K562 (cell line): Measurements from ENCODE around the gene DLX2. TPM values are rescaled to one million over a fixed set of nuclear protein-coding genes. Genes with fewer than 3 reads are reported as not detected.

Experiments used
- CBFB ChIP-seq: sonication (generic); formaldehyde crosslinking; IDR thresholded peaks from 2 replicates; pipeline ENCODE4 v1.4.0; 2020; ENCODE audit warnings: mild to moderate bottlenecking, missing genetic modification reagents
- KDM2B ChIP-seq: fragments of 250-450 bp; sonication (Bioruptor Pico); IDR thresholded peaks from 2 replicates; pipeline ENCODE4 v1.8.0; 2021; ENCODE audit warnings: mild to moderate bottlenecking, moderate library complexity
- RAD21 ChIP-seq, 2 experiments: fragments of 250-450 bp in 1 of 2; fragments of 450-650 bp in 1 of 2; sonication (Bioruptor Pico) in 1 of 2; formaldehyde crosslinking in 1 of 2; IDR thresholded peaks in 1 of 2; conservative IDR thresholded peaks in 1 of 2; 2 replicates each; pipeline versions ENCODE4 v1.4.0 to v1.8.0; 2020 to 2022; ENCODE audit warnings: mild to moderate bottlenecking in 2 of 2, moderate library complexity in 1 of 2
- SOX6 ChIP-seq: fragments of 450-650 bp; IDR thresholded peaks from 2 replicates; pipeline ENCODE4 v1.6.1; 2014; ENCODE audit warnings: mild to moderate bottlenecking
- SRF ChIP-seq, 2 experiments: fragments of 250-450, 450-650 bp in 1 of 2; sonication (Bioruptor Pico) in 1 of 2; sonication (generic) in 1 of 2; formaldehyde crosslinking; IDR thresholded peaks; 2 replicates each; pipeline versions ENCODE4 v1.5.0 to v1.5.1; 2020 to 2022; ENCODE audit warnings: mild to moderate bottlenecking in 1 of 2, missing genetic modification reagents in 1 of 2
- polyA plus RNA-seq, 8 experiments: library from polyadenylated mRNA; depleted of rRNA in 4 of 8; stranded (reverse) in 5 of 8; unstranded in 3 of 8; fragments of >200 nt; fragmentation: Nextera tagmentation in 2 of 8; fragmentation: Illumina TruSeq in 1 of 8; extraction: Ambion mirVana in 2 of 8; extraction: Trizol in 1 of 8; gene quantifications; 2 replicates each; pipeline versions ENCODE4 v1.2.1 to v1.2.3, GENCODE V29; 2011 to 2014; ENCODE audit warnings: inconsistent platforms in 1 of 8, missing spikeins in 1 of 8
- total RNA-seq, 7 experiments: library from RNA; depleted of rRNA in 6 of 7; stranded (reverse); fragments of >200 nt in 6 of 7; fragmentation: Illumina TruSeq in 2 of 7; extraction: Trizol in 2 of 7; gene quantifications; 2 replicates each; pipeline versions ENCODE4 v1.2.1 to v1.2.3, GENCODE V29; 2011 to 2021; ENCODE audit warnings: low replicate concordance in 1 of 7
- TF ChIP-seq, protein P1 (sequence below): fragments of 250-450 bp; sonication (Bioruptor Pico); IDR thresholded peaks from 2 replicates; pipeline ENCODE4 v1.8.0; 2022; ENCODE audit warnings: inconsistent platforms, mild to moderate bottlenecking, moderate library complexity, borderline replicate concordance
- TF ChIP-seq, protein P2 (sequence below): sonication (generic); formaldehyde crosslinking; IDR thresholded peaks from 2 replicates; pipeline ENCODE4 v1.9.0; 2022; ENCODE audit warnings: mild to moderate bottlenecking, missing genetic modification reagents
- TF ChIP-seq, protein P3 (sequence below): sonication (generic); formaldehyde crosslinking; IDR thresholded peaks from 2 replicates; pipeline ENCODE4 v1.8.0; 2023; ENCODE audit warnings: missing genetic modification reagents, mild to moderate bottlenecking, borderline replicate concordance
- TF ChIP-seq, protein P4 (sequence below), 2 experiments: IDR thresholded peaks; 2 replicates each; pipeline ENCODE4 v1.6.1; 2012; ENCODE audit warnings: improper control_type of control experiment in 2 of 2, low read depth in 2 of 2, low read length in 2 of 2, borderline replicate concordance in 1 of 2

The DLX2 gene
- total and polyA plus RNA-seq, 9 of the 15 experiments (the other 6 are each of a cell fraction or from before 2014, with no cell fraction given), result 0.14 to 4.3 (median 0.86) TPM

DNA sequence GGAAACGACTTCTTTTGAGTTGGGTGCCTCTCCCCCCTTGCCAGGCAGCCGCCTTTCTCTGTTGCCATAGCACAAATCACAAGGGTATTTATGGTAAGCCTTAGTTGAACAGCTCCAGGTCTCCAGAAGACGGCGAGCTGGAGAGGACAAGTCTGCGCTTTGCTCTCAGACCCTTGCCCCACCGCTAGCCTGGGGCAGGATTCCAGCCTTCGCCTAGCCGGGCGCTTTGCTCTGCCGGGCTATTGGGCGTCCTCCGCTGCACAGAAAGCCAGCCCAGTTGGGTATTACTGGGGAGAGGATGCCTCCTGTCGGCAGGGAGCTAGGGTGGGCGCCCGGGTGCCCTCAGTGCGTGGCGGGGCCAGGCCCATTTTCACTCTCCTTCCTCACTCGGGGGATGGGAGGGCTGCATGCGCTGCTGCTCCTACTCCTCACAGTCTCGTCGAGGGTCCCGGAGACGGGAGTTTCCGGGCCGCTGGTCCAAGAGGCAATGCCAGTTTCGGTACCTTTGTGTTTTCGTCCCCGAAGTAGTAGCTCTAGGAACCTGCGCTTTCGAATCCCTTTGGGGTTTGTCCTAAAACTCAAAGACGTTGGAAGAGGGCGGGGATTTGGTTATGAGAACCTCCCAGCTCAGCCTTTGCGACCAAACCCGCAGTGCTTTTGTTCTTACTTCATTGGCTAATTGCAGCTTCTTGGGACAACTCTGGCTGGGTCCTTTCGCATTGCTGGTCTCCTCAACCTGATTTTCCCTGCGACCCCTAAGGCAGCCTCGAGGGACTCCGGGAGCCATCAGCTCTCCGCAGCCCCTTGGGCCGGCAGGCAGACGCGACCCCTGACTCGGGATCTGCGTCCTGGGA is 3.6 kb upstream of the DLX2 start (continued):
- TF ChIP-seq CBFB, result 0 out of 2 replicates have a peak, but pooled peaks have one; percentile 33
- TF ChIP-seq, protein P1, sequence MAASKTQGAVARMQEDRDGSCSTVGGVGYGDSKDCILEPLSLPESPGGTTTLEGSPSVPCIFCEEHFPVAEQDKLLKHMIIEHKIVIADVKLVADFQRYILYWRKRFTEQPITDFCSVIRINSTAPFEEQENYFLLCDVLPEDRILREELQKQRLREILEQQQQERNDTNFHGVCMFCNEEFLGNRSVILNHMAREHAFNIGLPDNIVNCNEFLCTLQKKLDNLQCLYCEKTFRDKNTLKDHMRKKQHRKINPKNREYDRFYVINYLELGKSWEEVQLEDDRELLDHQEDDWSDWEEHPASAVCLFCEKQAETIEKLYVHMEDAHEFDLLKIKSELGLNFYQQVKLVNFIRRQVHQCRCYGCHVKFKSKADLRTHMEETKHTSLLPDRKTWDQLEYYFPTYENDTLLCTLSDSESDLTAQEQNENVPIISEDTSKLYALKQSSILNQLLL (CRISPR knock-in tag), result no peak
- no peak for TF ChIP-seq SOX6
- TF ChIP-seq, protein P2, sequence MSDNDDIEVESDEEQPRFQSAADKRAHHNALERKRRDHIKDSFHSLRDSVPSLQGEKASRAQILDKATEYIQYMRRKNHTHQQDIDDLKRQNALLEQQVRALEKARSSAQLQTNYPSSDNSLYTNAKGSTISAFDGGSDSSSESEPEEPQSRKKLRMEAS (CRISPR knock-in tag), result no peak
- peak; percentile 50 to 76 for TF ChIP-seq RAD21 (CRISPR knock-in tag; conservative IDR thresholded peaks at IDR 0.05 in 1 of 2, IDR thresholded peaks at IDR 0.05 in 1 of 2)
- TF ChIP-seq, protein P3, sequence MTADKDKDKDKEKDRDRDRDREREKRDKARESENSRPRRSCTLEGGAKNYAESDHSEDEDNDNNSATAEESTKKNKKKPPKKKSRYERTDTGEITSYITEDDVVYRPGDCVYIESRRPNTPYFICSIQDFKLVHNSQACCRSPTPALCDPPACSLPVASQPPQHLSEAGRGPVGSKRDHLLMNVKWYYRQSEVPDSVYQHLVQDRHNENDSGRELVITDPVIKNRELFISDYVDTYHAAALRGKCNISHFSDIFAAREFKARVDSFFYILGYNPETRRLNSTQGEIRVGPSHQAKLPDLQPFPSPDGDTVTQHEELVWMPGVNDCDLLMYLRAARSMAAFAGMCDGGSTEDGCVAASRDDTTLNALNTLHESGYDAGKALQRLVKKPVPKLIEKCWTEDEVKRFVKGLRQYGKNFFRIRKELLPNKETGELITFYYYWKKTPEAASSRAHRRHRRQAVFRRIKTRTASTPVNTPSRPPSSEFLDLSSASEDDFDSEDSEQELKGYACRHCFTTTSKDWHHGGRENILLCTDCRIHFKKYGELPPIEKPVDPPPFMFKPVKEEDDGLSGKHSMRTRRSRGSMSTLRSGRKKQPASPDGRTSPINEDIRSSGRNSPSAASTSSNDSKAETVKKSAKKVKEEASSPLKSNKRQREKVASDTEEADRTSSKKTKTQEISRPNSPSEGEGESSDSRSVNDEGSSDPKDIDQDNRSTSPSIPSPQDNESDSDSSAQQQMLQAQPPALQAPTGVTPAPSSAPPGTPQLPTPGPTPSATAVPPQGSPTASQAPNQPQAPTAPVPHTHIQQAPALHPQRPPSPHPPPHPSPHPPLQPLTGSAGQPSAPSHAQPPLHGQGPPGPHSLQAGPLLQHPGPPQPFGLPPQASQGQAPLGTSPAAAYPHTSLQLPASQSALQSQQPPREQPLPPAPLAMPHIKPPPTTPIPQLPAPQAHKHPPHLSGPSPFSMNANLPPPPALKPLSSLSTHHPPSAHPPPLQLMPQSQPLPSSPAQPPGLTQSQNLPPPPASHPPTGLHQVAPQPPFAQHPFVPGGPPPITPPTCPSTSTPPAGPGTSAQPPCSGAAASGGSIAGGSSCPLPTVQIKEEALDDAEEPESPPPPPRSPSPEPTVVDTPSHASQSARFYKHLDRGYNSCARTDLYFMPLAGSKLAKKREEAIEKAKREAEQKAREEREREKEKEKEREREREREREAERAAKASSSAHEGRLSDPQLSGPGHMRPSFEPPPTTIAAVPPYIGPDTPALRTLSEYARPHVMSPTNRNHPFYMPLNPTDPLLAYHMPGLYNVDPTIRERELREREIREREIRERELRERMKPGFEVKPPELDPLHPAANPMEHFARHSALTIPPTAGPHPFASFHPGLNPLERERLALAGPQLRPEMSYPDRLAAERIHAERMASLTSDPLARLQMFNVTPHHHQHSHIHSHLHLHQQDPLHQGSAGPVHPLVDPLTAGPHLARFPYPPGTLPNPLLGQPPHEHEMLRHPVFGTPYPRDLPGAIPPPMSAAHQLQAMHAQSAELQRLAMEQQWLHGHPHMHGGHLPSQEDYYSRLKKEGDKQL (CRISPR knock-in tag), result no peak
- no peak for TF ChIP-seq SRF (CRISPR knock-in tag; IDR thresholded peaks at IDR 0.05)
- TF ChIP-seq, protein P4, sequence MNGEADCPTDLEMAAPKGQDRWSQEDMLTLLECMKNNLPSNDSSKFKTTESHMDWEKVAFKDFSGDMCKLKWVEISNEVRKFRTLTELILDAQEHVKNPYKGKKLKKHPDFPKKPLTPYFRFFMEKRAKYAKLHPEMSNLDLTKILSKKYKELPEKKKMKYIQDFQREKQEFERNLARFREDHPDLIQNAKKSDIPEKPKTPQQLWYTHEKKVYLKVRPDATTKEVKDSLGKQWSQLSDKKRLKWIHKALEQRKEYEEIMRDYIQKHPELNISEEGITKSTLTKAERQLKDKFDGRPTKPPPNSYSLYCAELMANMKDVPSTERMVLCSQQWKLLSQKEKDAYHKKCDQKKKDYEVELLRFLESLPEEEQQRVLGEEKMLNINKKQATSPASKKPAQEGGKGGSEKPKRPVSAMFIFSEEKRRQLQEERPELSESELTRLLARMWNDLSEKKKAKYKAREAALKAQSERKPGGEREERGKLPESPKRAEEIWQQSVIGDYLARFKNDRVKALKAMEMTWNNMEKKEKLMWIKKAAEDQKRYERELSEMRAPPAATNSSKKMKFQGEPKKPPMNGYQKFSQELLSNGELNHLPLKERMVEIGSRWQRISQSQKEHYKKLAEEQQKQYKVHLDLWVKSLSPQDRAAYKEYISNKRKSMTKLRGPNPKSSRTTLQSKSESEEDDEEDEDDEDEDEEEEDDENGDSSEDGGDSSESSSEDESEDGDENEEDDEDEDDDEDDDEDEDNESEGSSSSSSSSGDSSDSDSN (IDR thresholded peaks at IDR 0.05; ENCODE audit: borderline replicate concordance in 1 of 2, low read depth in 2 of 2, low read length in 2 of 2), result no peak
- TF ChIP-seq KDM2B, result no peak
